WI38 (cell line): ENCODE data around the gene FBXO45.
"Not testable (repeated sequence)": the region's sequence is repeated elsewhere in the genome, so short reads cannot be mapped to it uniquely, and the experiment has no call there.

Experiments used
- H3K4me3 ChIP-seq: 2 replicates; pipeline ENCODE4 v1.5.1; 2011; ENCODE audit warnings: low read depth, mild to moderate bottlenecking, control low read depth, low read length
- CTCF ChIP-seq: IDR thresholded peaks from 2 replicates; pipeline ENCODE4 v1.5.1; 2012; ENCODE audit warnings: low read depth, mild to moderate bottlenecking, control low read depth, low read length

The FBXO45 gene

DNA sequence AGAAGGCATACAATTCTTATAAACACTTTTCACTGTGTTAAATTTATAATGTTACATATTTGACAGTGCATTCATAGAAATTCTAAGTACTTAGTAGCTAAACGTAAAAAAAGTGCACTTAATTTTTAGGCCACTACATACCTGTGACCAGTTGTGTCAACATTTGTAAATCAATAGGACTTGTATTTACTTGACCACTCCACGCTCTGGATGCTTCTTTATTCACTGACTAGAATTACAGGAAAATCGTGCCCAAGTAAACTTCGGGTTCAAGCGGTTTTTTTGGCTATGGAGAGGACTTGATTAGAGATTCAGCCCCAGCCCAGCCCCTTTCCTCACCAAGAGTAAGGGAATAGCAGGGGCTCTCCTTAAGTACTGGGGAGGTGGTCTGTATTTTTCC lies 21.9 kb upstream of the FBXO45 start:
- TF ChIP-seq CTCF, result no peak
- no peak overlapping the region for H3K4me3 ChIP-seq

DNA sequence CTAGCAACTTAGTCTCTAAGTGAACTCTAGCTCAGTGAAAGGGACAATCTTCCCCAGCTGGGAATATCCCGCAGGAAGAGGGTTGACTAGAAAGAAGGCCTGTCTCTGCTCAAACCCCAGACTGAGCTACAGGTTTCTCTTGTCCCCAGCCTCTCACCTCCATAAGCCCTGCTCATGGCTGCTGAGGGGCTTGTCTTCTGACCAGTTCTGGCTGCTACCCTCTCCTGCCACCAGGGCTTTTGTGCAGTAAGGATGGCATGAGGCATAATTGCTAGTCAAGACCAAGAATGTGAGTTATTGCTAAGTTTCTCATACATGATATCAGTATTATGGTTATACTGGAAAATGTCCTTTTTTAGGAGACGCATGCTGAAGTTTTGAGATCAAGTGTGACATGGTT lies 21.4 kb upstream of the FBXO45 start:
- TF ChIP-seq CTCF, result no peak
- H3K4me3 ChIP-seq, result no peak overlapping the region

GRCh38 chr3:196549312-196549711 lies 19.1 kb upstream of the FBXO45 start:
- not testable (repeated sequence) for H3K4me3 ChIP-seq

DNA sequence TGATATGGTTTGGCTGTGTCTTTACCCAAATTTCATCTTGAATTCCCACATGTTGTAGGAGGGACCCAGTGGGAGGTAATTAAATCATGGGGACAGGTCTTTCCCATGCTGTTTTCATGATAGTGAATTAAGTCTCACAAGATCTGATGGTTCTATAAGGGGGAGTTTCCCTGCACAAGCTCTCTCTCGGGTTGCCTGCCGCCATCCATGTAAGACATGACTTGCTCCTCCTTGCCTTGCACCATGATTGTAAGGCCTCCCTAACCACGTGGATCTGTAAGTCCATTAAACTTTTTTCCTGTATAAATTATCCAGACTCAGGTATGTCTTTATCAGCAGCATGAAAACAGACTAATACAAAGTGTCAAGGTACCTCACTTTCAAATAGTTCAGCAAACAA lies 18.3 kb upstream of the FBXO45 start:
- not testable (repeated sequence) for H3K4me3 ChIP-seq

DNA sequence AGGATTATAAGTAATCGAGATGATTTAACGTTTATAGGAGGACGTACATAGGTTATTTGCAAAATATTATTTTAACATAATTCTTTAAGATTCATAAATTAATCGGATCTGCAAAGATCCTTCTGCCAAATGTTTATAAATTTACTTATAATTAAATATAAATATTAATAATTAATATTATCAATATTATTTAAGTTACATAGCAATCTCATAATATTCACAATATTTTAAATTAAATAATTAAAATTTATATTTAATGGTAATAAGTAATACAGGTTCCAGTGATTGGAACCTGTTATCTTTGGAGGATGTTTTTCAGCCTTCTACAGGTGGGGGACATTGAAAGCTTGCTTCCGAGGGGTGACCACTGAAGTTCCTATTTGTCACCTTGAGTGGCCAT lies 16.2 kb upstream of the FBXO45 start:
- H3K4me3 ChIP-seq, result no peak overlapping the region
- no peak for TF ChIP-seq CTCF

GRCh38 chr3:196553551-196553950 lies 14.9 kb upstream of the FBXO45 start:
- no peak for TF ChIP-seq CTCF
- H3K4me3 ChIP-seq, result no peak overlapping the region

DNA sequence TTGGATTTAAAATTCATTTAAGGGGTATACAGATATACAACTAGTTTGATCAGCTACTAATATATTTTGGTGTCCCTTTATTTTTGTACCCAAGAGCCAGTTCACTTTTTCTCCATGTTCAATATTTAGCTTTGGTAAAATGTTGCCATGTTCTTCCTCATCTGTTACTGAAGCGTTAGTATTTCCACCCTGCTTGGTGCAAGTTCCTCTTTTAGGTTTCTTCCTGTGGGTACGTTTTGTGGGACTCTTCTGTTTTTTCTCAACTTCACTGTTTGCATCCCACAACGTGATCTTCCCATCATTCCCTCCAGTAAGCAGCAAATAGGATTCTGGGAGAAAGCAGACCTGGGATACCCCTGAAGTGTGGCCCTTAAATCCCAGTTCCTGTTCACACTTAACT lies 14.3 kb upstream of the FBXO45 start:
- no peak for TF ChIP-seq CTCF
- no peak overlapping the region for H3K4me3 ChIP-seq

DNA sequence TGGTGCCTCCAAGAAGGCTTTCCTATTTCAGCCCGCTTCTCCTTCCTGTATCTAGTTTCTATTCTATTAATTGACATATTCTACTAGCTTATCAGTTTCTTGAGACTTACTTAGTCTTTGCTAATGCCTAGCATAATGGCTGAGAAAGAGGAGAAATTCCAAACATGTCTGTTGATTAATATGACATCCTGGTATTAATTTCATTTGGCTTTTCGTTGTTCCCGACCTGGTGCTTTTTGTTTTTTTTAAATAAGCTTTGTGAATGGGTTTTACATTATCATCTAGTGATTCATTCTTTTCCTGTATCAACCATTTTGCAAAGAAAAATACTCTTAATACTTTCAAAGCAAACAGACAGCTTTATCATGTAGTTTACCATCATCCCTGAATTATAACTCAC lies 13.2 kb upstream of the FBXO45 start:
- H3K4me3 ChIP-seq, result no peak overlapping the region
- TF ChIP-seq CTCF, result no peak

- H3K4me3 ChIP-seq, result no peak overlapping the region
- no peak for TF ChIP-seq CTCF
Measured at GRCh38 chr3:196557236-196557635, 11.2 kb upstream of the FBXO45 start.
